ENCODE results near the gene TSC22D1.

- TF ChIP-seq CTCF (IDR thresholded peaks at IDR 0.05) = no peak
- no peak for TF ChIP-seq POLR2AphosphoS5 (IDR thresholded peaks at IDR 0.05)
- TF ChIP-seq POLR2A (IDR thresholded peaks at IDR 0.05) = no peak
Measured at GRCh38 chr13:44465318-44465717, 110.8 kb downstream of the TSC22D1 start.

All from transverse colon (tissue), 4 donors.